22Rv1 (cell line): ENCODE results near the gene LRRC26.

Source experiments
- H3K27ac ChIP-seq: fragments of 450-650 bp; 2 replicates; pipeline ENCODE4 v1.5.1; 2017
- CTCF ChIP-seq: fragments of 450-650 bp; IDR thresholded peaks from 2 replicates; pipeline ENCODE4 v1.5.1; 2017; ENCODE audit warnings: mild to moderate bottlenecking
- ZFX ChIP-seq: fragments of 450-650 bp; IDR thresholded peaks from 2 replicates; pipeline ENCODE4 v1.6.1; 2017; ENCODE audit warnings: antibody characterized with exemption, borderline replicate concordance

The LRRC26 gene

GRCh38 chr9:137173796-137174664 is 4.2 kb upstream of the LRRC26 start:
- no peak for TF ChIP-seq CTCF
- no peak for TF ChIP-seq ZFX
- H3K27ac ChIP-seq: peak overlapping the region; percentile 98

DNA sequence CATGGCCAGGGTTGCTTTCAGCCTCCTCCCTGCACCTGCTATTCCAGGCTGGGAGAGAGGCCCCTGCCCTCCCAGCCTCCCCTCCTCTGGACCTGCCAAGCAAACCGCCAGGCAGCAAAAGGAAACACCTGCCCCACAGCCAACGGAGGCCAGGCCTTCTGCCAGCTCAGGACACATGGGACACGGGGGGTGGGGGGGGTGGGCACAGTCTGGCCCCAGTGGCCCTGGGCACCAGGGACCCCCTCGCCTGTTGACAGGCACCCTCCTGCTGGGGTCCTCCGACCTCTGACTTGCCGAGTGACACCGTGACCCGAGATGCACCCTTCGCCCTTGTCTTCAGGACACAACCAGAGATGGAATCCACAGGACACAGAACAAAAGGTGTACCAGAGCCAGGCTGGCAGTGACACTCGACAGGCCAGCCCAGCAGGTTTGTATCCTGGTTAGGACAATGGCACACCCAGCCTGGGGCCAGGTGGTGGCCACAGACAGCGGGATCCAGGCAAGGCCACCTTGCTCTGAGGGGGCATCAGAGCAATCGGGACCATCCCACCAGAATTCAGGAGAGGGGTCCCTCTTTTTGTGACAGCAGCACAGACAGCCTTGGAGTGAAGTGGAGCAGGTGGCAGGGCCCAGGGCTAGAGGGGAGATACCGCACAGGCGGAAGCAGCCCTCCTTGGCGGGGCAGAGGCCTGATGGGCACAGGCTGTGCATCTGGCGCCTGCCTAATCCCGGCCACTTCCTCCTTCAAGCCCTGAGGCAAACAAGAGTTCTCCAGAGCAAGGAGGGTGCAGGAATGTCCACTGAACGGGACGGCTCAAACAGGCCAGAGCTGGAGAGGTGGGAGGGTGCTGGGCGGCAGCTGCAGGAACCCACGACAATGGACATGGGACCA is 3.3 kb upstream of the LRRC26 start:
- peak overlapping the region; percentile 98 for H3K27ac ChIP-seq
- TF ChIP-seq CTCF (no peak), ZFX (no peak)

GRCh38 chr9:137171149-137171900 is 1.5 kb upstream of the LRRC26 start:
- TF ChIP-seq CTCF (no peak), ZFX (no peak)
- peak overlapping the region; percentile 98 for H3K27ac ChIP-seq

GRCh38 chr9:137170486-137171148 is 766 bp upstream of the LRRC26 start:
- TF ChIP-seq CTCF: no peak
- TF ChIP-seq ZFX: no peak
- H3K27ac ChIP-seq: peak overlapping the region; percentile 98

- TF ChIP-seq CTCF: no peak
- no peak for TF ChIP-seq ZFX
- peak overlapping the region; percentile 98 for H3K27ac ChIP-seq
Observed at GRCh38 chr9:137168904-137169856, 671 bp downstream of the LRRC26 start.

DNA sequence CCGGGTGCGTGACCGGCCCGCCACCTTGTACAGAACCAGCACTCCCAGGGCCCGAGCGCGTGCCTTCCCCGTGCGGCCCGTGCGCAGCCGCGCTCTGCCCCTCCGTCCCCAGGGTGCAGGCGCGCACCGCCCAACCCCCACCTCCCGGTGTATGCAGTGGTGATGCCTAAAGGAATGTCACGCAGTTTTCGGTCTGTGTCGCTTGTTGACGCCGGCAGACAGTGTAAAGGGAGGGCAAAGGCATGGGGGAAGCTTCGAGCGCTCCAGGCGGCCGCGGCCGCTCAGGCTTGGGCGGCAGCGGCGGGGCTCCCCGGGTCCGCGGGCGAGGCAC is 1.3 kb downstream of the LRRC26 start:
- TF ChIP-seq CTCF: no peak
- no peak for TF ChIP-seq ZFX
- peak overlapping the region; percentile 98 for H3K27ac ChIP-seq
